GM23338 (cell line): ENCODE data around the gene EMCN. TPM values are rescaled to one million over a fixed set of nuclear protein-coding genes. Genes with fewer than 3 reads are reported as not detected.
"Not testable (repeated sequence)": the region's sequence is repeated elsewhere in the genome, so short reads cannot be mapped to it uniquely, and the experiment has no call there.

Experiments used
- ATAC-seq: fragments of 200-7000 bp; cut with Tn5 transposase; 3 replicates; pipeline ENCODE4 v1.9.1; 2020
- DNase-seq: peaks from one replicate; pipeline ENCODE4 v3.0.0-alpha.2; 2015; ENCODE audit warnings: low spot score
- H2AFZ ChIP-seq: fragments of 200-600 bp; sonication (generic); 2 replicates; pipeline ENCODE4 v1.8.0; 2016; ENCODE audit warnings: antibody characterized with exemption, mild to moderate bottlenecking, moderate library complexity
- H3F3A ChIP-seq: fragments of 200-600 bp; sonication (generic); replicated peaks from 2 replicates; pipeline ENCODE4 v1.8.0; 2017; ENCODE audit warnings: antibody characterized with exemption, mixed run types, low read depth
- H3K27ac ChIP-seq: fragments of 200-600 bp; sonication (generic); 2 replicates; pipeline ENCODE4 v1.6.1; 2016; ENCODE audit warnings: low read depth
- H3K27me3 ChIP-seq: fragments of 200-600 bp; sonication (generic); 2 replicates; pipeline ENCODE4 v1.8.0; 2016; ENCODE audit warnings: mild to moderate bottlenecking, mixed run types, moderate library complexity; ENCODE audit not compliant: insufficient read depth
- H3K36me3 ChIP-seq: fragments of 200-600 bp; sonication (generic); 2 replicates; pipeline ENCODE4 v1.8.0; 2016; ENCODE audit warnings: mild to moderate bottlenecking; ENCODE audit not compliant: insufficient read depth
- H3K4me1 ChIP-seq: fragments of 200-600 bp; sonication (generic); 2 replicates; pipeline ENCODE4 v1.8.0; 2016; ENCODE audit warnings: mild to moderate bottlenecking, moderate library complexity; ENCODE audit not compliant: insufficient read depth
- H3K4me2 ChIP-seq: fragments of 200-600 bp; sonication (generic); 2 replicates; pipeline ENCODE4 v1.7.1; 2017; ENCODE audit warnings: mixed run types
- H3K4me3 ChIP-seq: fragments of 200-600 bp; sonication (generic); 2 replicates; pipeline ENCODE4 v1.6.1; 2016; ENCODE audit warnings: mixed run types
- H3K79me2 ChIP-seq: fragments of 200-600 bp; sonication (generic); replicated peaks from 2 replicates; pipeline ENCODE4 v1.8.0; 2017; ENCODE audit warnings: mild to moderate bottlenecking; ENCODE audit not compliant: insufficient read depth
- H3K9me2 ChIP-seq: fragments of 200-600 bp; sonication (generic); 2 replicates; pipeline ENCODE4 v1.8.0; 2017; ENCODE audit not compliant: insufficient read depth
- H4K20me1 ChIP-seq: fragments of 200-600 bp; sonication (generic); replicated peaks from 2 replicates; pipeline ENCODE4 v1.8.0; 2017; ENCODE audit warnings: mild to moderate bottlenecking; ENCODE audit not compliant: insufficient read depth
- H3K27ac Mint-ChIP-seq: 2 replicates; pipeline ENCODE4 v1.8.0; 2020; ENCODE audit warnings: inconsistent platforms, mild to moderate bottlenecking, moderate library complexity, mixed read lengths
- H3K27me3 Mint-ChIP-seq: 3 replicates; pipeline ENCODE4 v1.8.0; 2022; ENCODE audit warnings: low read depth, mild to moderate bottlenecking, moderate library complexity, mixed read lengths, inconsistent platforms; ENCODE audit not compliant: insufficient read depth, poor library complexity
- H3K36me3 Mint-ChIP-seq: 3 replicates; pipeline ENCODE4 v1.8.0; 2021; ENCODE audit warnings: low read depth, mild to moderate bottlenecking, inconsistent platforms, moderate library complexity, mixed read lengths
- H3K4me1 Mint-ChIP-seq: 3 replicates; pipeline ENCODE4 v1.8.0; 2020; ENCODE audit warnings: mild to moderate bottlenecking, inconsistent platforms, mixed read lengths
- H3K4me3 Mint-ChIP-seq: 3 replicates; pipeline ENCODE4 v1.8.0; 2021; ENCODE audit warnings: moderate library complexity, mild to moderate bottlenecking, inconsistent platforms, mixed read lengths
- H3K9me3 Mint-ChIP-seq: 3 replicates; pipeline ENCODE4 v1.8.0; 2020; ENCODE audit warnings: moderate library complexity, mild to moderate bottlenecking, inconsistent platforms, mixed read lengths
- EZH2phosphoT487 ChIP-seq: fragments of 200-600 bp; sonication (generic); IDR thresholded peaks from one replicate; pipeline ENCODE4 v1.8.1; 2018; ENCODE audit warnings: antibody characterized with exemption; ENCODE audit not compliant: unreplicated experiment
- JUNB ChIP-seq: IDR thresholded peaks from one replicate; pipeline ENCODE4 v1.6.1; 2016; ENCODE audit warnings: antibody characterized with exemption; ENCODE audit not compliant: unreplicated experiment
- NANOG ChIP-seq: IDR thresholded peaks from 2 replicates; pipeline ENCODE4 v1.6.1; 2016; ENCODE audit warnings: antibody characterized with exemption, borderline replicate concordance
- POLR2AphosphoS5 ChIP-seq: IDR thresholded peaks from 2 replicates; pipeline ENCODE4 v1.6.1; 2016; ENCODE audit warnings: antibody characterized with exemption, low read depth
- STAT1 ChIP-seq: IDR thresholded peaks from one replicate; pipeline ENCODE4 v1.6.1; 2016; ENCODE audit warnings: antibody characterized with exemption; ENCODE audit not compliant: unreplicated experiment
- ZNF114 ChIP-seq: fragments of 250-450 bp; sonication (Bioruptor Pico); IDR thresholded peaks from 2 replicates; pipeline ENCODE4 v1.5.0; 2020; ENCODE audit warnings: mild to moderate bottlenecking, moderate library complexity
- ZNF331 ChIP-seq: fragments of 250-450 bp; sonication (Bioruptor Pico); IDR thresholded peaks from 2 replicates; pipeline ENCODE4 v1.5.0; 2020; ENCODE audit warnings: low read depth, mild to moderate bottlenecking, moderate library complexity
- polyA plus RNA-seq: library from polyadenylated mRNA; unstranded; fragments of >200 nt; fragmentation: Nextera tagmentation; extraction: Ambion mirVana; gene quantifications from 2 replicates; pipeline ENCODE4 v1.2.1, GENCODE V29; 2016
- total RNA-seq: library from RNA; depleted of rRNA; stranded (reverse); fragments of >200 nt; shearing (Covaris generic); gene quantifications from 2 replicates; pipeline ENCODE4 v1.2.3, GENCODE V29; 2014
- TF ChIP-seq, protein P1 (sequence below), 2 experiments: fragments of 200-600 bp in 1 of 2; sonication (generic) in 1 of 2; conservative IDR thresholded peaks; 2 replicates each; pipeline versions ENCODE4 v1.5.1 to v1.6.1; 2016 to 2017; ENCODE audit warnings: antibody characterized with exemption in 2 of 2, low read depth in 2 of 2, mild to moderate bottlenecking in 2 of 2, moderate library complexity in 1 of 2
- TF ChIP-seq, protein P2 (sequence below): IDR thresholded peaks from one replicate; pipeline ENCODE4 v1.6.1; 2018; ENCODE audit warnings: antibody characterized with exemption; ENCODE audit not compliant: unreplicated experiment
- TF ChIP-seq, protein P3 (sequence below): IDR thresholded peaks from 2 replicates; pipeline ENCODE4 v1.6.1; 2016; ENCODE audit warnings: antibody characterized with exemption

EMCN gene
- total and polyA plus RNA-seq, 2 experiments from 2014 or later, result not detected

DNA sequence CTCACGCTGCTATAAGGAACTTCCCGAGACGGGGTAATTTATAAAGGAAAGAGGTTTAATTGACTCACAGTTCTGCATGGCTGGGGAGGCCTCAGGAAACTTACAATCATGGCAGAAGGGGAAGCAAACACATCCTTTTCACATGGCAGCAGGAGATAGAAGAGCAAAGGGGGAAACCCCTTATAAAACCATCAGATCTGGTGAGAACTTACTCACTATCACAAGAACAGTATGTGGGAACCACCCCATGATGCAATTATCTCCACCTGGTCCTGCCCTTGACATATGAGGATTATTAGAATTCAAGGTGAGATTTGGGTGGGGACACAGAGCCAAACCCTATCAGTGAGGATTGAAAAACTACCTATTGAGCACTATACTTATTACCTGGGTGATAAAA lies 165.5 kb downstream of the EMCN start:
- not testable (repeated sequence) for H3K9me2 ChIP-seq, H3K4me1 ChIP-seq, H3K79me2 ChIP-seq, H3K4me2 ChIP-seq, H3K27ac Mint-ChIP-seq, DNase-seq, H3K4me1 Mint-ChIP-seq, H3K4me3 Mint-ChIP-seq, ATAC-seq, H3K27me3 ChIP-seq, H3K36me3 Mint-ChIP-seq, H3K36me3 ChIP-seq, H3K27me3 Mint-ChIP-seq, H3F3A ChIP-seq, H4K20me1 ChIP-seq, H3K4me3 ChIP-seq, H3K27ac ChIP-seq, H2AFZ ChIP-seq
- H3K9me3 Mint-ChIP-seq, result peaks cover 10% of the 10 kb centered on the region

DNA sequence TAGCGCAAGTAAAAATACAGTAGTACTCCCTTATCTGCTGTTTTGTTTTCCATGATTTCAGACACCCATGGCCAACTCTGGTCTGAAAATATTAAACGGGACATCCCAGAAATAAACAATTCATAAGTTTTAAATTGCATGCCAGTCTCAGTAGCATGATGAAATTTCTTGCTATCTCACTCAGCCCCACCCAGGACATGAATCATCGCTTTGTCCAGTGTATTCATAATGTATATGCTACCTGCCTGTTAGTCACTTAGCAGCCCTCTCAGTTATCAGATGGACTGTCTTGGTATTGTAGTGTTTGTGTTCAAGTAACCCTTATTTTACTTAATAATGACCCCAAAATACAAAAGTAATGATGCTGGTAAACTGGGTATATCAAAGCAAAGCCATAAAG lies 169.3 kb downstream of the EMCN start:
- Mint-ChIP-seq H3K36me3 (0 out of 3 replicates have a peak, but pooled peaks cover 3% of the 10 kb centered on the region), H3K4me1 (0 out of 3 replicates have a peak, but pooled peaks cover 2% of the 10 kb centered on the region), H3K4me3 (no peak overlapping the region), H3K27me3 (no peaks in the 10 kb centered on the region), H3K27ac (no peak overlapping the region), H3K9me3 (peaks cover 5% of the 10 kb centered on the region; the same call in 1 of the 3 replicates)
- Histone ChIP-seq H2AFZ (no peak overlapping the region), H3K36me3 (no peaks in the 10 kb centered on the region), H3K27ac (no peak overlapping the region), H3F3A (no peaks in the 10 kb centered on the region), H3K9me2 (no peaks in the 10 kb centered on the region), H3K79me2 (no peaks in the 10 kb centered on the region), H3K27me3 (no peaks in the 10 kb centered on the region), H3K4me1 (no peaks in the 10 kb centered on the region), H4K20me1 (no peaks in the 10 kb centered on the region), H3K4me2 (no peak overlapping the region), H3K4me3 (no peak overlapping the region)
- ATAC-seq (no peak), DNase-seq (no peak)
- TF ChIP-seq ZNF114 (CRISPR knock-in tag), result no peak
- no peak for TF ChIP-seq POLR2AphosphoS5
- TF ChIP-seq NANOG, result no peak
- no peak for TF ChIP-seq JUNB
- no peak for TF ChIP-seq ZNF331 (CRISPR knock-in tag)
- TF ChIP-seq, protein P1, sequence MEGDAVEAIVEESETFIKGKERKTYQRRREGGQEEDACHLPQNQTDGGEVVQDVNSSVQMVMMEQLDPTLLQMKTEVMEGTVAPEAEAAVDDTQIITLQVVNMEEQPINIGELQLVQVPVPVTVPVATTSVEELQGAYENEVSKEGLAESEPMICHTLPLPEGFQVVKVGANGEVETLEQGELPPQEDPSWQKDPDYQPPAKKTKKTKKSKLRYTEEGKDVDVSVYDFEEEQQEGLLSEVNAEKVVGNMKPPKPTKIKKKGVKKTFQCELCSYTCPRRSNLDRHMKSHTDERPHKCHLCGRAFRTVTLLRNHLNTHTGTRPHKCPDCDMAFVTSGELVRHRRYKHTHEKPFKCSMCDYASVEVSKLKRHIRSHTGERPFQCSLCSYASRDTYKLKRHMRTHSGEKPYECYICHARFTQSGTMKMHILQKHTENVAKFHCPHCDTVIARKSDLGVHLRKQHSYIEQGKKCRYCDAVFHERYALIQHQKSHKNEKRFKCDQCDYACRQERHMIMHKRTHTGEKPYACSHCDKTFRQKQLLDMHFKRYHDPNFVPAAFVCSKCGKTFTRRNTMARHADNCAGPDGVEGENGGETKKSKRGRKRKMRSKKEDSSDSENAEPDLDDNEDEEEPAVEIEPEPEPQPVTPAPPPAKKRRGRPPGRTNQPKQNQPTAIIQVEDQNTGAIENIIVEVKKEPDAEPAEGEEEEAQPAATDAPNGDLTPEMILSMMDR (conservative IDR thresholded peaks at IDR 0.05; ENCODE audit: low read depth in 2 of 2), result no peak
- TF ChIP-seq, protein P2, sequence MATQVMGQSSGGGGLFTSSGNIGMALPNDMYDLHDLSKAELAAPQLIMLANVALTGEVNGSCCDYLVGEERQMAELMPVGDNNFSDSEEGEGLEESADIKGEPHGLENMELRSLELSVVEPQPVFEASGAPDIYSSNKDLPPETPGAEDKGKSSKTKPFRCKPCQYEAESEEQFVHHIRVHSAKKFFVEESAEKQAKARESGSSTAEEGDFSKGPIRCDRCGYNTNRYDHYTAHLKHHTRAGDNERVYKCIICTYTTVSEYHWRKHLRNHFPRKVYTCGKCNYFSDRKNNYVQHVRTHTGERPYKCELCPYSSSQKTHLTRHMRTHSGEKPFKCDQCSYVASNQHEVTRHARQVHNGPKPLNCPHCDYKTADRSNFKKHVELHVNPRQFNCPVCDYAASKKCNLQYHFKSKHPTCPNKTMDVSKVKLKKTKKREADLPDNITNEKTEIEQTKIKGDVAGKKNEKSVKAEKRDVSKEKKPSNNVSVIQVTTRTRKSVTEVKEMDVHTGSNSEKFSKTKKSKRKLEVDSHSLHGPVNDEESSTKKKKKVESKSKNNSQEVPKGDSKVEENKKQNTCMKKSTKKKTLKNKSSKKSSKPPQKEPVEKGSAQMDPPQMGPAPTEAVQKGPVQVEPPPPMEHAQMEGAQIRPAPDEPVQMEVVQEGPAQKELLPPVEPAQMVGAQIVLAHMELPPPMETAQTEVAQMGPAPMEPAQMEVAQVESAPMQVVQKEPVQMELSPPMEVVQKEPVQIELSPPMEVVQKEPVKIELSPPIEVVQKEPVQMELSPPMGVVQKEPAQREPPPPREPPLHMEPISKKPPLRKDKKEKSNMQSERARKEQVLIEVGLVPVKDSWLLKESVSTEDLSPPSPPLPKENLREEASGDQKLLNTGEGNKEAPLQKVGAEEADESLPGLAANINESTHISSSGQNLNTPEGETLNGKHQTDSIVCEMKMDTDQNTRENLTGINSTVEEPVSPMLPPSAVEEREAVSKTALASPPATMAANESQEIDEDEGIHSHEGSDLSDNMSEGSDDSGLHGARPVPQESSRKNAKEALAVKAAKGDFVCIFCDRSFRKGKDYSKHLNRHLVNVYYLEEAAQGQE, result no peak
- TF ChIP-seq EZH2phosphoT487, result no peak
- TF ChIP-seq STAT1, result no peak
- TF ChIP-seq, protein P3, sequence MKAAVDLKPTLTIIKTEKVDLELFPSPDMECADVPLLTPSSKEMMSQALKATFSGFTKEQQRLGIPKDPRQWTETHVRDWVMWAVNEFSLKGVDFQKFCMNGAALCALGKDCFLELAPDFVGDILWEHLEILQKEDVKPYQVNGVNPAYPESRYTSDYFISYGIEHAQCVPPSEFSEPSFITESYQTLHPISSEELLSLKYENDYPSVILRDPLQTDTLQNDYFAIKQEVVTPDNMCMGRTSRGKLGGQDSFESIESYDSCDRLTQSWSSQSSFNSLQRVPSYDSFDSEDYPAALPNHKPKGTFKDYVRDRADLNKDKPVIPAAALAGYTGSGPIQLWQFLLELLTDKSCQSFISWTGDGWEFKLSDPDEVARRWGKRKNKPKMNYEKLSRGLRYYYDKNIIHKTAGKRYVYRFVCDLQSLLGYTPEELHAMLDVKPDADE, result no peak
